ENCODE measurements around the gene THAP11.

Gene THAP11

DNA sequence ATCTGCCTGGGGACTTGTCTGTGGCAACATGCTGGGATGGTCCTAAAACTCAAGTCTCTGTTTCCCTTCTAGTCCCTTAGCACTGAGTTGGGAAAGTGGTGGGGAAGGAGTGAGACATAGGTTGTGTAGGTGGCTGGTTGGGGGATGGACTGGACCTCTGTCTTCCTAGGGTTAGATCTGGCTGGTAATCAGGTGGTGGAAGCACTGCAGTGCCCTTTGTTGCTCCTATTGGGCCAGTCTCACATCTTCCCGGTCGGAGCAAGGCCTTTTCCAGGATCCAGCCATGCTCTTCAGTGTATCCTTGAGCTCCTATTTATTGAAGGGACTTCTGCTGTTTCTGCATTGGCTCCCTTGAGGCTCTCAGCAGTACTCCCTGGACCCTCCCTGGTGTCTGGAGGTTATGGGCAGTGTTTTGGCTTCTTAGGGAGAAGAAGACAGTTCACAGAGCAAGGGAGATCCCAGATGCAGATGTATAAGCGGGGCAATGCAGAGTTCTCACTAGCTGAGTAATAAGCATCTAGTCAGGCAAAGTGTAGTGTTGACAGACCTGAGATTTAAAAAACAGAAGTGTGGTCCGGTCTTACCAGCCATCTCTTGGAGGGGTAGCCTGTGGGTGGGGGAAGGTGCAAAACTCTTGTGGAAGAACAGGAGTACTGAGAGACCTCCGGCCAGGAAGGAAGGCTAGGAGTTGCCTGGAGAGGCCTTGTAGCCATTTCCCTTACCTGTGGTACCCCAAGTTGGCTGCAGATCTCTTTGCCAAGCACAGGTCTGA lies 3.4 kb downstream of the THAP11 start:
- TF ChIP-seq, protein P1, sequence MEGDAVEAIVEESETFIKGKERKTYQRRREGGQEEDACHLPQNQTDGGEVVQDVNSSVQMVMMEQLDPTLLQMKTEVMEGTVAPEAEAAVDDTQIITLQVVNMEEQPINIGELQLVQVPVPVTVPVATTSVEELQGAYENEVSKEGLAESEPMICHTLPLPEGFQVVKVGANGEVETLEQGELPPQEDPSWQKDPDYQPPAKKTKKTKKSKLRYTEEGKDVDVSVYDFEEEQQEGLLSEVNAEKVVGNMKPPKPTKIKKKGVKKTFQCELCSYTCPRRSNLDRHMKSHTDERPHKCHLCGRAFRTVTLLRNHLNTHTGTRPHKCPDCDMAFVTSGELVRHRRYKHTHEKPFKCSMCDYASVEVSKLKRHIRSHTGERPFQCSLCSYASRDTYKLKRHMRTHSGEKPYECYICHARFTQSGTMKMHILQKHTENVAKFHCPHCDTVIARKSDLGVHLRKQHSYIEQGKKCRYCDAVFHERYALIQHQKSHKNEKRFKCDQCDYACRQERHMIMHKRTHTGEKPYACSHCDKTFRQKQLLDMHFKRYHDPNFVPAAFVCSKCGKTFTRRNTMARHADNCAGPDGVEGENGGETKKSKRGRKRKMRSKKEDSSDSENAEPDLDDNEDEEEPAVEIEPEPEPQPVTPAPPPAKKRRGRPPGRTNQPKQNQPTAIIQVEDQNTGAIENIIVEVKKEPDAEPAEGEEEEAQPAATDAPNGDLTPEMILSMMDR (IDR thresholded peaks at IDR 0.05; ENCODE audit: extremely low read depth, missing control alignments): no peak
- peak; percentile 34 for DNase-seq (ENCODE audit: low spot score)

DNA sequence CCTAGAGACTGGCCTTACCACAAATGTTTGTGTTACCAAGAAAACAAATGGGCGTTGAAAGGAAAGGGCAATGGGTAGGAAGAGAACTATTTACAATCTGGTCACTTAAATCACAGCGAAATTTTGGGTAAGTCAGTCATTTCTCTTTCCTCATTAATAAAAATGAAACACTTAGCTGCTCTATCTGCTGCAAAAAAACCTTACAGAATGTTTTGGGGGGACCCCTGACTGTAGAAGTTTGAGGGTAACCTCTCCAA lies 3.9 kb downstream of the THAP11 start:
- TF ChIP-seq, protein P1 (IDR thresholded peaks at IDR 0.05; ENCODE audit: extremely low read depth, missing control alignments): no peak
- DNase-seq (ENCODE audit: low spot score): peak; percentile 19

DNA sequence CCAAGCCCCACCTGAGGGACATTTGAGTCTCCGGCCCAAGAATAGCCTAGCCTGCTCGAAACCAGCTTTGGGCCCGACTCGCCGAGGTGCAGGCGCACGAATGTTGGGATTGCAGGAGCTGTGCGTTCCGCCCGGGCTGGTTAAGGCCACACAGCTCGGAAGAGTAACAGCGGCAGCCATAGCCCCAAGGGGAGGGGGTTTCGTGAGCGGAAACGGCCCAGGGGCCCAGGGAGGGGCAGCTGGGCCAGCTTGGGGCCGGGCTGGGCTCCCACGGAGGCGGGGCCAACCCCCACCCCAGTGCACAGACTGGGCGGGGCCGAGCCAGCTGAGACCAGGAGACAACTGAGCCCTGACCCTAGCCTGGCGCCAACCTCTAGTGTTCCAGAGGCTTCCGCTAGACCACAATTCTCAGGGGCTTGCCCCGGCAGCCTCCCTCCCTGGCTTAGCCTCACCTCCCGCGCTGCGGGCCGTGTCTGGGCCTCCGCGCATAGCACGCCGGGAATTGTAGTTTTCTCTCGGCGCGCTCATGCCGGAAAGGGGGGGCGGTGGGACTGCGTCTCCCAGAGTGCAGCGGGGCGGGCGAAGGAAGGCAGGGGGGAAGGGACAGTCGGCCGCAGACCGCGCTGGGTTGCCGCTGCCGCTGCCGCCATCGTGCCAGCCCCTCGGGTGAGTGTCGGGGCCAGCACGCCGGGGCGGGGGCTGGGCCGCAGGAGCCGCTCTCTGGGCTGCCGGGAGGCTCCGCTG lies 4.4 kb downstream of the THAP11 start, which contains the start of gene NUTF2:
Gene NUTF2, plus strand, starts transcription at position 614 of the 744 bp plus-strand sequence. CDS start 18,198 bp downstream, outside the sequence.
- DNase-seq (ENCODE audit: low spot score): peak; percentile 98
- TF ChIP-seq, protein P1 (IDR thresholded peaks at IDR 0.05; ENCODE audit: extremely low read depth, missing control alignments): no peak

DNA sequence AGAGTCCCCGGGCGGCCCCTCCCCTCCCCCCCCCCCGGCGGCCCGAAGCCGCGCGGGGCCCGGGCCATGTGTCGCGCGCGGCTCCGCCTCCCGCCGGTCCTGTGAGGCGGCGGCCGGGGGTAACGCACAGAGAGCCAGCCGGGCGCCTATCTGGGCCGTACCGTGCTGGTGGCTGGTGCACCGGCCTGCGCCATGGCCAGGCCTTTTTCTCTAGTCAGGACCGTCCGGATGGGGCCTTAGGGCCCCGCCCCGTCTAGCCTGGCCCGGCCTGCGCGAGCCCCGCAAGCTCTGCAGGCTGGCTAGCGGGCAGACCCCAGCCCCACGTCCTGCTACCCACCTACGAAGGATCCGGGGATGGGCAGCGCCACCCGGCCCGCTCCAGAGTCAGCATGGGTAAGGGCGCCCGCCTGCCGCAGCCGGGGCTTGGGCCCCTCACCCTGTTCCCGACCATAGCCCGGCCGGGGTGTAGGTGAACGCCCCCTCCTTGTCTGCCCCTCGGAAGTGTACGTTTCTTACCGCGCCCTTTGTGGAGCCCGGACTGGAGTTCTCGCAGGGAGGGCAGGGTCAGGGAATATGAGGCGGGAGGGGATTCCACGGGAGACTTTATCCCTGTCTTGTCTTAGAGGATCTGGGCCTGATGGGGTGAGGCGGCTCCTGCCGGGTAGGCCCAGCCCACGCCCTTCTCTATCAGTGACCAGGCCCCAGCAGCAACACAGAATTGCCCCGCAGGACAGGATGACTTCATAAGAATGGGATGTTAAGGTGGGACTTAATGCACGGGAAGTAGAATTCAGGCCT lies 5.1 kb downstream of the THAP11 start, which contains the start of gene CENPT:
Gene CENPT, minus strand, starts transcription at position 630 of the 798 bp plus-strand sequence. CDS start 13,834 bp downstream, outside the sequence.
- DNase-seq (ENCODE audit: low spot score): peak; percentile 34
- TF ChIP-seq, protein P1 (IDR thresholded peaks at IDR 0.05; ENCODE audit: extremely low read depth, missing control alignments): no peak

DNA sequence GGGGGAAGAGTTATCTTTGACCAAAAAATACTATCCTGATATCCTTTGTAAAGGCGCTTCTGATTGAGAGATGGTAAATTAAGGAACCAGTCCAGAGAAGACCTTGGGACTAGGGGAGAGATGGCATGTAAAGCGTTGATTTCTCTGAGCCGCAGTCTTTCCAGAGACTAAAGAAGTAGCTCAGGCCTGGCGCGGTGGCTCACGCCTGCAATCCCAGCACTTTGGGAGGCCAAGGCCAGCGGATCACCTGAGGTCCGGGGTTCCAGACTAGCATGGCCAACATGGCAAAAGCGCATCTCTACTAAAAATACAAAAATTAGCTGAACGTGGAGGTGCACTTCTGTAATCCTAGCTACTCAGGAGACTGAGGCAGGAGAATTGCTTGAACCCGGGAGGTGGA lies 6.0 kb downstream of the THAP11 start:
- DNase-seq (ENCODE audit: low spot score): no peak
- TF ChIP-seq, protein P1 (IDR thresholded peaks at IDR 0.05; ENCODE audit: extremely low read depth, missing control alignments): no peak

DNA sequence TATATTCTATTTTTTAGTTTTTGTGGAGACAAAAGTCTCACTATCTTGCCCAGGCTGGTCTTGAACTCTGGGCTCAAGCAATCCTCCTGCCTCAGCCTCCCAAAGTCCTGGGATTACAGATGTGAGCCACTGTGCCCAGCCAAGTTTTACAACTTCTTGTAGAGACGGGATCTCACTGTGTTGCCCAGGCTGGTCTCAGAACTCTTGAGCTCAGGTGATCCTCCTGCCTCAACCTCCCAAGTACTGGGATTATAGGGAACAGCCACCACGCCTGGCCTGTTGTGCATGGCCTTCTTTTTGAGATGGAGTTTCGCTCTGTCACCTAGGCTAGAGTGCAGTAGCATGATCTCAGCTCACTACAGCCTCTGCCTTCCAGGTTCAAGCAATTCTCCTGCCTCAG lies 11.6 kb downstream of the THAP11 start:
- no peak for DNase-seq (ENCODE audit: low spot score)
- TF ChIP-seq, protein P1 (IDR thresholded peaks at IDR 0.05; ENCODE audit: extremely low read depth, missing control alignments): no peak
